ENCODE data around the gene HRH4.

The HRH4 gene

GRCh38 chr18:24515721-24516120 lies 55.3 kb downstream of the HRH4 start:
- DNase-seq, result no peak

GRCh38 chr18:24516261-24516660 lies 55.8 kb downstream of the HRH4 start:
- DNase-seq, result no peak

- no peak for DNase-seq
These were observed 57.1 kb downstream of the HRH4 start for GRCh38 chr18:24517554-24517953.

GRCh38 chr18:24518596-24518995 lies 58.2 kb downstream of the HRH4 start:
- no peak for DNase-seq

Data from retina (tissue), 1 donor.